Activated T-helper 1 cell treated with Interleukin-2 at 50 U/mL for 16 hours (primary cell): ENCODE measurements around the gene HMCES.
"Not testable (repeated sequence)": the region's sequence is repeated elsewhere in the genome, so short reads cannot be mapped to it uniquely, and the experiment has no call there.

Experiments
- DNase-seq: peaks from one replicate; pipeline ENCODE4 v3.0.0-alpha.2; 2020; ENCODE audit warnings: low read depth

Gene HMCES

GRCh38 chr3:129257609-129258008 is 21.1 kb upstream of the HMCES start:
- no peak for DNase-seq

GRCh38 chr3:129259612-129260477 is 18.8 kb upstream of the HMCES start:
- no peak for DNase-seq

GRCh38 chr3:129260606-129261005 is 18.1 kb upstream of the HMCES start:
- no peak for DNase-seq

GRCh38 chr3:129261894-129262293 is 16.8 kb upstream of the HMCES start:
- no peak for DNase-seq

- no peak for DNase-seq
These were observed 15.3 kb upstream of the HMCES start for GRCh38 chr3:129263161-129263910.

GRCh38 chr3:129264994-129265393 is 13.7 kb upstream of the HMCES start:
- not testable (repeated sequence) for DNase-seq

- DNase-seq: no peak
These were observed 12.0 kb upstream of the HMCES start for GRCh38 chr3:129266651-129267050.

GRCh38 chr3:129268396-129268795 is 10.3 kb upstream of the HMCES start:
- no peak for DNase-seq

- DNase-seq: no peak
These were observed 7.0 kb upstream of the HMCES start for GRCh38 chr3:129271674-129272073.

GRCh38 chr3:129276385-129276784 is 2.3 kb upstream of the HMCES start:
- DNase-seq: no peak

GRCh38 chr3:129277829-129278271 is 820 bp upstream of the HMCES start:
- DNase-seq: no peak

- peak; percentile 10 for DNase-seq
These were observed 566 bp downstream of the HMCES start for GRCh38 chr3:129278966-129279906.

GRCh38 chr3:129280183-129280582 is 1.5 kb downstream of the HMCES start:
- no peak for DNase-seq

- DNase-seq: no peak
These were observed 3.1 kb downstream of the HMCES start for GRCh38 chr3:129281726-129282125.

- DNase-seq: no peak
These were observed 4.2 kb downstream of the HMCES start for GRCh38 chr3:129282727-129283327.

- DNase-seq: no peak
These were observed 7.4 kb downstream of the HMCES start for GRCh38 chr3:129286081-129286480.

- no peak for DNase-seq
These were observed 9.8 kb downstream of the HMCES start for GRCh38 chr3:129288446-129288845.

GRCh38 chr3:129289201-129289921 is 10.7 kb downstream of the HMCES start:
- DNase-seq: no peak

GRCh38 chr3:129291236-129291886 is 12.7 kb downstream of the HMCES start:
- DNase-seq: no peak

GRCh38 chr3:129295286-129295685 is 16.6 kb downstream of the HMCES start:
- no peak for DNase-seq
